ENCODE results near the gene DNAH14. TPM values are rescaled to one million over a fixed set of nuclear protein-coding genes. Genes with fewer than 3 reads are reported as not detected.
A peak's percentile ranks its signal among the peaks of the same experiment; 100 is the strongest.

Gene DNAH14
- total RNA-seq, 2 experiments from 2014 or later: 1.8 to 2.3 TPM

DNA sequence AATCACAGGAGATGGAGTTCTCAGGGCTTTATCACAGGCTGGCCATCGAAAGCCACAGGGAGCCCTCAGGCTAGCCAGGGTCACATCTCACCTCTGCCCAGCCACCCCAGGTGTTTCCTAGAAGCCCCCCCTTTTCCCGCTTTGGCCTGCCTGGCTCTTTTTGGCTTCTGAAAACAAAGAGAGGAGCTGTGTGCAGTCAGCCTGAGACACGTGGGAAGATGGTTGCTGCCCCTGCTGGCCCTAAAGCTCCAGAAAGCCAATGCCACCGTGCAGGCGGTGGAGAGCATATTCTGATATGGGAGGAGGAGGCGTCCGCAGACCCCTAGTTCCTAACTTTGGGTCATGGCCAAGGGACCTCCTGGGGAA, 517.1 kb downstream of the DNAH14 start:
- Mint-ChIP-seq H3K27me3 (no peaks in the 10 kb centered on the region), H3K9me3 (no peaks in the 10 kb centered on the region), H3K4me3 (no peak overlapping the region), H3K4me1 (ENCODE audit: low read depth) (peaks cover 54% of the 10 kb centered on the region), H3K27ac (peak overlapping the region; percentile 95), H3K36me3 (ENCODE audit: low read depth) (no peaks in the 10 kb centered on the region)
- intact Hi-C loops (cut with micrococcal nuclease): no loop called here
- no peak for TF ChIP-seq CTCF (IDR thresholded peaks at IDR 0.05)
- ChIA-PET POLR2A (interaction anchor here (0.8 to 8.7 kb wide), 5 partner anchors 8 to 528 kb away, joined by 3 to 109 read pairs (median 17); partner anchors contain the start of gene LBR), CTCF (interaction anchor here (1.2 to 3.0 kb wide), 3 partner anchors 8 to 28 kb away, joined by 3 to 11 read pairs (median 3); no protein-coding TSS in a partner anchor)
- DNase-seq: no peak
- no peak for ATAC-seq

DNA sequence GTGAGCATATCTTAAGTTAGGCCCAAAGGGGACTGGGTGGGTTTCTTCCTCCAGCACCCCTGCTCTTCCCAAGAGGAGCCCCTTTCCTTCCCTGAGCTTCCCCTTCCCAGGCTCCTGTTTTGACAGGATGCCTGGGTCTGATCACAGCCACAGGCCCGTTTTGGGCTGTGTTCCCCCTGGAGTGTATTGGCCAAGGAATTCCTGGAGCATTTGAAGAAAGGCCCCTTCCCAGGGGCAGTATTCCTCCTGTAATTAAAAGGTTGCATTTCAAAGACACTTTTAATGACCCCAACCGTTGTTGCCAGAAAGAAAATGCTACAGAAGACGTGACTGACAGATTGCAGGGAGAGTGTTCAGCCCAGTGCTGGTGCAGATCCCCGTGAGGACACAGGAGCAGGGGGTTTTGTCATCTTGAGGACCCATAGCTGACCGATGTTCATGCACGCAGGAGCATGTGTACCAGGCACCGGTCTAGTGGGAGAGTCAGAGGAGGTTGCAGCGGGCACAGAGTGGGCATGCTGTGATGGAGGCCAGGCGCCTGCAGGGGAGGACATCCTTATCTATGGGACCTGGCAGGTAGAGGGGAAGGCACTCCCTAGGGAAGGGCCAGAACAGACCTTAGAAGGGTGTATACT, 517.6 kb downstream of the DNAH14 start:
- TF ChIP-seq CTCF (IDR thresholded peaks at IDR 0.05): no peak
- Mint-ChIP-seq H3K9me3 (no peaks in the 10 kb centered on the region), H3K27ac (no peak overlapping the region), H3K4me1 (ENCODE audit: low read depth) (peaks cover 49% of the 10 kb centered on the region), H3K27me3 (no peaks in the 10 kb centered on the region), H3K4me3 (no peak overlapping the region), H3K36me3 (ENCODE audit: low read depth) (no peaks in the 10 kb centered on the region)
- intact Hi-C loops (cut with micrococcal nuclease): no loop called here
- POLR2A ChIA-PET: interaction anchor here (0.8 to 8.7 kb wide), 3 partner anchors 14 to 528 kb away, joined by 3 to 109 read pairs (median 17); partner anchors contain the start of gene LBR
- DNase-seq (no peak), ATAC-seq (no peak)
- CTCF ChIA-PET: interaction anchor here (1.2 kb wide), 1 partner anchor 28 kb away, joined by 3 read pairs; no protein-coding TSS in a partner anchor

GRCh38 chr1:225447650-225448089, 518.2 kb downstream of the DNAH14 start:
- TF ChIP-seq CTCF (IDR thresholded peaks at IDR 0.05): no peak
- no peak for ATAC-seq
- no peak for DNase-seq
- ChIA-PET POLR2A (interaction anchor here (3.6 to 8.7 kb wide), 2 partner anchors 13 to 19 kb away, joined by 17 to 109 read pairs; partner anchors contain the start of gene LBR), CTCF (interaction anchor here (1.5 kb wide), 1 partner anchor 13 kb away, joined by 3 read pairs; no protein-coding TSS in a partner anchor)
- peaks cover 44% of the 10 kb centered on the region for H3K4me1 Mint-ChIP-seq (ENCODE audit: low read depth)
- no peaks in the 10 kb centered on the region for H3K27me3 Mint-ChIP-seq
- no peaks in the 10 kb centered on the region for H3K9me3 Mint-ChIP-seq
- H3K4me3 Mint-ChIP-seq: no peak overlapping the region
- intact Hi-C loops (cut with micrococcal nuclease): no loop called here
- H3K27ac Mint-ChIP-seq: no peak overlapping the region
- H3K36me3 Mint-ChIP-seq (ENCODE audit: low read depth): no peaks in the 10 kb centered on the region

DNA sequence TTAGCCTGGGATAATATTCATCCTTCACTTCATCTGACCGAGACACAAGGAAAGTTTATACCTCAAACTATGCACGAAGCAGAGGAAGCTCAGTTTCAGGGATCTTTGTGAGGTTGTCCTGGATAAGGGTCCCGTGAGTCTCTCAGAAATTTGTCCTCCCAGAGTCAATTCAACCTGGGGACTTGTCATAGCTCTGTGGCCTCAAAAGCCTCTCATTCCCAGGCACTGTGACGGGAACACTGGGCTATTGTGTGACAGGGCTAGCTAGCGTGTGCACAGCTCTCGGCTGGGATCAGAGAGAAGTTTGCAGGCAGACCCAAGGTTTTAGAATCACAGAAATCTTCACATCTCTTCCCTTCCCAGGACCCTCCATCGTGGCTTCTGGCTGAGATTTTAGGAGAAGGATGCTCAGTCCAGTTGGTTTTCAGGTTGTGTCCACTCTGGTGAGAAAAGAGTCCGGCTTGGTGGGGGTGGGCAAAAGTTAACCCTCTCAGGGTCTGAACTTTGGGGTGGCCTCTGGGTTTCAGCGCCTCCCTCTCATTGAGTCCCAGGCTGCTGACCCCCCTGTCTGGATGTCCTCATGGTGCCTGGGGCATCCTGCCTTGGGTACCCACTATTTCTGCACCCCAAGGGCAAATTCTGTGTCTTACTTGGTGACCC, 518.8 kb downstream of the DNAH14 start:
- Mint-ChIP-seq H3K27me3 (no peaks in the 10 kb centered on the region), H3K4me1 (ENCODE audit: low read depth) (peaks cover 40% of the 10 kb centered on the region), H3K36me3 (ENCODE audit: low read depth) (no peaks in the 10 kb centered on the region), H3K27ac (no peak overlapping the region), H3K4me3 (no peak overlapping the region), H3K9me3 (no peaks in the 10 kb centered on the region)
- ChIA-PET CTCF (interaction anchor here (1.0 to 1.5 kb wide), 2 partner anchors 12 to 540 kb away, joined by 3 read pairs; no protein-coding TSS in a partner anchor), POLR2A (interaction anchor here (0.9 to 8.7 kb wide), 3 partner anchors 12 to 21 kb away, joined by 3 to 109 read pairs (median 5); partner anchors contain the start of gene LBR)
- intact Hi-C loops (cut with micrococcal nuclease): no loop called here
- TF ChIP-seq CTCF (IDR thresholded peaks at IDR 0.05): no peak
- ATAC-seq (no peak), DNase-seq (no peak)
